ENCODE data around the gene RNF121.
"Not testable (repeated sequence)": the region's sequence is repeated elsewhere in the genome, so short reads cannot be mapped to it uniquely, and the experiment has no call there.

RNF121 gene

DNA sequence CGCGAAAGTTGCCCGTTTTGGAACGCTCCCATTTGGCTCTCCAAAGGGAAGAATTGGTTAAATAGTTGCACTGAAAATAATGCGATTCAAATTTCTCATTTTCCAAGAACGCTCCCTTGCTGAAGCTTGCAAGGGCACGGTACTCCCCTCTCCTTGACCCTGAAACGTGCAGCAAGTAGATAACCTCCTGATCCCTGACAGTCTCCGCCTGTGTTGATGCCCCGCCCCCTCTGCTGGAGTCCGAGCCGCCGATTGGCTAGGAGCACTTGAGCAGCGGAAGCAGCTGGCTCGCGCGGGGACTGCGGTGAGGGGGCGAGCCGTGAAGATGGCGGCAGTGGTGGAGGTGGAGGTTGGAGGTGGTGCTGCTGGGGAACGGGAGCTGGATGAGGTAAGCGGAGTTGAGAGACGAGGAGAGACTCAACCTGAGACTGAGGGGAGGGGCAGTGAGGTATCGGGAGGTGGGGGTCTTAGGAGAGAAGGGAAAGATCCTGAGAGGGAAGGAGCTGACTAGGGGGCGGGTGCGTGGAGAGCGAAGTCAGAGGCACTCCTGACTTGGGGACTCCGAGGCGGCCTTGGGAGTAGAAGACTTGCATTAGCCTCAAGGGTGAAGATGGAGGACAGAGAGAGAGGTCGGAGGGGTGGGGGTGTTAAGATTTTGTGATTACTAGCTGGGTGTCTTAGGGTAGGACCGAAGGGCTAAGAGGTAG, at the start of gene RNF121:
Gene RNF121 (plus strand): TSS at position 310 of the 707 bp plus-strand sequence. CDS start 16 bp downstream, at position 326.
- DNase-seq (ENCODE audit: low read depth): peak; percentile 85

DNA sequence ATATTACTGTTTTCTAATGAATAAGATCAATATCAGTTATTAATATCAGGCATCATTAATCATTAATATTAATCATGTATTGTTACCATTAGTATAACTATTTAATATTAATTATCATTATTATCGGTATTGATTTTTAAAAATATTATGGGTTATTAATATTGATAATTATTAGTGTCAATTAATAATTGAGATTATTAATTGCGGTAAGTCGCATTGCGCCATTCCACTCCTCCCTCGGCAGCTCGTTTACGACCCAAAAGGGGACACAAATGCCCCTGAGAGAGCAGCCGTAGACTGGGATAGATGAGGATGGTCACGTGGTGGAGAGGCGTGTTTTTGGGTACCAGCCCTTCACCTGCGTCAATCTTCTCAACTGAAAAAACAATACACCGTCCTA, 43.0 kb upstream of the RNF121 start:
- DNase-seq (ENCODE audit: low read depth): not testable (repeated sequence)

DNA sequence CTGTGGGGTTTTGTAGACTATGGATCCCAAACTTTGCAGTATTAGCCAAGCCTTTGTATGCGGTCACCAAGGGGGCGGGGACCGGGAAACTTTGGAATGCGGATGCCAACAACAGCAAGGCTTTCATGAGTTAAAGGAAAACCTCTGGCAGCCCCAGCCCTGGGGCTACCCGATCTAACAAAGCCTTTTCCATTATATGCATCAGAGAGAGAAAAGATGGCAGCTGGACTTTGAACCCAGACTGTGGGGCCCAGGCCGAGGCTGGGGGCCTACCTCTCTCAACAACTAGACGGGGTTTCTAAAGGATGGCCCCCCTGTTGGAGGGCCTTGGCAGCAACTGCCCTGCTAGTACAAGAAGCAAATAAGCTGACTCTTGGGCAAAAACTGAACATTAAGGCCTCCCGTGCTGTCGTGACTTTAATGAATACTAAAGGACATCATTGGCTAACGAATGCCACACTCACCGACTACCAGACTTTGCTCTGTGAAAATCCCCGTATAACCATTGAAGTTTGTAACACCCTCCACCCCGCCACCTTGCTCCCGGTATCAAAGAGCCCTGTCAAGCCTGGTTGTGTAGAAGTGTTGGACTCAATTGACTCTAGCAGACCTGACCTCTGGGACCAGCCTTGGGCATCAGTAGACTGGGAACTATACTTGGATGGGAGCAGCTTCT, 40.4 kb upstream of the RNF121 start:
- DNase-seq (ENCODE audit: low read depth): not testable (repeated sequence)

DNA sequence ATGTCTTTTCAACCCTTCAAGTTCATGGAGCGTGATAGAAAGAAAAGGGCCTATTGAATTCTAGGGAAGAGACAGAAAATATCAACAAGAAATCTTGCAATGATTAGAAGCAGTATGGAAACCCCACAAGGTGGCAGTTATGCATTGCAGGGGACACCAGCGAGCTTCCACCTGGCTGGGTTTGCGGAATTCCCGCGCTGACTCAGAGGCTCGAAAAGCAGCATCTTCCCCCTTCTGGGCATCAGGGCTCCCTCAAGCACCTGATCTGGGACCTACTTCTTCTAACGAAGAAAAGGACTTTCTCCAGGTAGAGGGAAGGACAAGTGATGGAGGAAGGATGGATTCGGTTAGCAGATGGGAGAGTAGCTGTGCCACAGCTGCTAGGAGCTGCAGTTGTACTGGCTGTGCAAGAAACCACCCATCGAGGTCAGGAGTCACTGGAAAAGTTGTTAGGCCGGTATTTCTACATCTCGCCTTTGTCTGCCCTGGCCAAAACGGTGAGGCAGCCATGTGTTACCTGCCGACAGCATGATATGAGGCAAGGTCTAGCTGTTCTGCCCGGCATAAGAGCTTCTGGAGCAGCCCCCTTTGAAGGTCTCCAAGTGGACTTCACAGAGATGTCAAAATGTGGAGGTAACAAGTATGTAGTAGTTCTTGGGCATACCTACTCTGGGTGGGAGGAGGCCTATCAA, 39.5 kb upstream of the RNF121 start:
- DNase-seq (ENCODE audit: low read depth): not testable (repeated sequence)

DNA sequence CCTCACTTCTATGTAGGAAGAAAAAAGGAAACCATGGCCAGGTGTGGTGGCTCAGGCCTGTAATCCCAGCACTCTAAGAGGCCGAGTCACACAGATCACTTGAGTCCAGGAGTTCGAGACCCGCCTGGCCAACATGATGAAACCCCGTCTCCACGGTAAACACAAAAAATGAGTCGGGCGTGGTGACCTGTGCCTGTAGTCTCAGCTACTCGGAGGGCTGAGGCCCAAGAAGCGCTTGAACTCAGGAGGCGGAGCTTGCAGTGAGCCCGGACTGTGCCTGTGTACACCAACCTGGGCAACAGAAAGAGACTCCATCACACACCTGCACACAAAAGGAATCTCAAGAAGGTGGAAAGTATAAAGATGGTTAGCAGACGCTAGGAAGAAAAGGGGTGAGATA, 32.9 kb upstream of the RNF121 start:
- no peak for DNase-seq (ENCODE audit: low read depth)

DNA sequence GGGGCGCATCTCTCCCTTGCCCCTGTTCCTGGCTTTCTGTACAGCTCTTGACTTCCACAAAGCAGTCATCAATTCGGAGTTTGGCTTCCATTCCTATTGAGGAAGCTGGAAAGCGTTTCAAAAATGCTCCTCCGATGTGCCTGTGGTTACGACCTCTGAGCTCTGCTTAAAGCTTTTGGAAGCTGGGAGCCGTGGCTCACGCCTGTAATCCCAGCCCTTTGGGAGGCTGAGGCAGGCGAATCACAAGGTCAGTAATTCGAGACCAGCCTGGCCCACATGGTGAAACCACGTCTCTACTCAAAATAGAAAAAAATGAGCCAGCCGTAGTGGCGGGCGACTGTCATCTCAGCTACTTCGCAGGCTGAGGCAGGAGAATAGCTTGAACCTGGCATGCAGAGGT, 27.7 kb upstream of the RNF121 start:
- peak; percentile 57 for DNase-seq (ENCODE audit: low read depth)

DNA sequence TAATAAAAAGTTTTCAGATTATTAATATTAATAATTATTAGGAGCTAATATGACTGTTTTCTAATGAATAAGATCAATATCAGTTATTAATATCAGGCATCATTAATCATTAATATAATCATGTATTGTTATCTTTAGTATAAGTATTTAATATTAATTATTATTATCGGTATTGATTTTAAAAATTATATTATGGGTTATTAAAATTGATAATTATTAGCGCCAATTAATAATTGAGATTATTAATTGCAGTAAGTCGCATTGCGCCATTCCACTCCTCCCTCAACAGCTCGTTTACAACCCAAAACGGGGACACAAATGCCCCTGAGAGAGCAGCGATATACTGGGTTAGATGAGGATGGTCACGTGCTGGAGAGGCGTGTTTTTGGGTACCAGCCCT, 20.6 kb upstream of the RNF121 start:
- no peak for DNase-seq (ENCODE audit: low read depth)

DNA sequence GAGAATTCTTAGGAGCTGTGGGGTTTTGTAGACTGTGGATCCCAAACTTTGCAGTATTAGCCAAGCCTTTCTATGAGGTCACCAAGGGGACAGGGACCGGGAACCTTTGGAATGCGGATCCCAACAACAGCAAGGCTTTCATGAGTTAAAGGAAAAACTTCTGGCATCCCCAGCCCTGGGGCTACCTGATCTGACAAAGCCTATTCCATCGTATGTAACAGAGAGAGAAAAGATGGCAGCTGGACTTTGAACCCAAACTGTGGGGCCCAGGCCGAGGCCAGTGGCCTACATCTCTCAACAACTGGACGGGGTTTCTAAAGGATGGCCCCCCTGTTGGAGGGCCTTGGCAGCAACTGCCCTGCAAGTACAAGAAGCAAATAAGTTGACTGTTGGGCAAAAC, 18.1 kb upstream of the RNF121 start:
- not testable (repeated sequence) for DNase-seq (ENCODE audit: low read depth)

DNA sequence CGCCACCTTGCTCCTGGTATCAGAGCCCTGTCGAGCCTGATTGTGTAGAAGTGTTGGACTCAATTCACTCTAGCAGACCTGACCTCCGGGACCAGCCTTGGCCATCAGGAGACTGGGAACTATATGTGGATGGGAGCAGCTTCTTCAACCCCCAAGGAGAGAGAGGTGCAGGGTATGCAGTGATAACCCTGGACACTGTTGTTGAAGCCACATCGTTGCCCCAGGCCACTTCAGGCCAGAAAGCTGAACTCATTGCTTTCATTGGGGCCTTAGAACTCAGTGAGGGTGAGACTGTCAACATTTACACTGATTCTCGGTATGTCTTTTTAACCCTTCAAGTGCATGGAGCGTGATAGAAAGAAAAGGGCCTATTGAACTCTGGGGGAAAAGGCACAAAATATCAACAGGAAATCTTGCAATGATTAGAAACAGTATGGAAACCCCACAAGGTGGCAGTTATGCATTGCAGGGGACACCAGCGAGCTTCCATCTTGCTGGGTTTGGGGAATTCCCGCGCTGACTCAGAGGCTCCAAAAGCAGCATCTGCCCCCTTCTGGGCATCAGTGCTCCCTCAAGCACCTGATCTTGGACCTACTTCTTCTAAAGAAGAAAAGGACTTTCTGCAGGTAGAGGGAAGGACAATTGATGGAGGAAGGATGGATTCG, 17.4 kb upstream of the RNF121 start:
- DNase-seq (ENCODE audit: low read depth): not testable (repeated sequence)

DNA sequence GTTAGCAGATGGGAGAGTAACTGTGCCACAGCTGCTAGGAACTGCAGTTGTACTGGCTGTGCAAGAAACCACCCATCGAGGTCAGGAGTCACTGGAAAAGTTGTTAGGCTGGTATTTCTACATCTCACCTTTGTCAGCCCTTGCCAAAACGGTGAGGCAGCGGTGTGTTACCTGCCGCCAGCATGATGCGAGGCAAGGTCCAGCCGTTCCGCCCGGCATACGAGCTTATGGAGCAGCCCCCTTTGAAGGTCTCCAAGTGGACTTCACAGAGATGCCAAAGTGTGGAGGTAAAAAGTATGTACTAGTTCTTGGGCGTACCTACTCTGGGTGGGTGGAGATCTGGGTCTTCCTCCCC, 16.9 kb upstream of the RNF121 start:
- DNase-seq (ENCODE audit: low read depth): not testable (repeated sequence)

DNA sequence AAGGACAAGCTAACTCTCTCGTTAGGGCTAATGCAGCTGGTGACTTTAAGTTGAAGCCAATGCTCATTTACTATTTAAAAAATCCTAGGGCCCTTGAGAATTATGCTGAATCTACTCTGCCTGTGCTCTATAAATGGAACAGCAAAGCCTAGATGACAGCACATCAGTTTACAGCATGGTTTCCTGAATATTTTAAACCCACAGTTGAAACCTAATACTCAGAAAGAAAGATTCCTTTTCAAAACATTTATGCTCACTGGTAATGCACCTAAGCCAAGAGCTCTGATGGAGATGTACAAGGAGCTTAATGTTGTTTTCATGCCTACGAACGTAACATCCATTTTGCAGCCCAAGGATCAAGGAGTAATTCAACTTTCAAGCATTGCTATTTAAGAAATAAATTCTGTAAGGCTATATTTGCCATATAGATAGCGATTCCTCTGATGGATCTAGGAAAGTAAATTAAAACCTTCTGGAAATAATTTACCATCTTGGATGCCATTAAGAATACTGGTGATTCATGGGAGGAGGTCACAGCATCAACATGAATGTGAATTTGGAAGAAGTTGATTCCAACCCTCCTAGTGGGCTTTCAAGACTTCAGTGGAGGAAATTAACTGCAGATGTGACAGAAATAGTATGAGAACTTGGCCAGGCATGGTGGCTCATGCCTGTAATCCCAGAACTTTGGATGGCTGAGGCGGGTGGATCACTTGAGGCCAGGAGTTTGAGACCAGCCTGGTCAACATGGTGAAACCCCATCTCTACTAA, 14.9 kb upstream of the RNF121 start:
- DNase-seq (ENCODE audit: low read depth): peak; percentile 81

DNA sequence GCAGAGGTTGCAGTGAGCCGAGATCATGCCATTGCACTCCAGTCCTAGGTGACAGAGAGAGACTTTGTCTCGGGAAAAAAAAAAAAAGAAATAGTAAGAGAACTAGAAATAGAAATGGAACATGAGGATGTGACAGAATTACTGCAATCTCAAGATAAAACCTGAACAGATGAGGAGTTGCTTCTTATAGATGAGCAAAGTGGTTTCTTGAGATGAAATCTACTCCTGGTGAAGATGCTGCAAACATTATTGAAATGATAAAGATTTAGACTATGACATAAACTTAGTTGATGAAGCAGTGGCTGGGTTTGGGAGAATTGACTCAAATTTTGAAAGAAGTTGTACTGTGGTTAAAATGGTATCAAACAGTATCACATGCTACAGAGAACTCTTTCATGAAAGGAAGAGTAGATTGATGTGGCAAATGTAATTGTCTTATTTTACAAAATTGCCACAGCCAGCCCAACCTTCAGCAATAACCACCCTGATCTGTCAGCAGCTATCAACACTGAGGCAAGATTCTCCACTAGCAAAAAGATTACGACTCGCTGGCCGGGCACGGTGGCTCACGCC, 14.1 kb upstream of the RNF121 start:
- DNase-seq (ENCODE audit: low read depth): no peak

DNA sequence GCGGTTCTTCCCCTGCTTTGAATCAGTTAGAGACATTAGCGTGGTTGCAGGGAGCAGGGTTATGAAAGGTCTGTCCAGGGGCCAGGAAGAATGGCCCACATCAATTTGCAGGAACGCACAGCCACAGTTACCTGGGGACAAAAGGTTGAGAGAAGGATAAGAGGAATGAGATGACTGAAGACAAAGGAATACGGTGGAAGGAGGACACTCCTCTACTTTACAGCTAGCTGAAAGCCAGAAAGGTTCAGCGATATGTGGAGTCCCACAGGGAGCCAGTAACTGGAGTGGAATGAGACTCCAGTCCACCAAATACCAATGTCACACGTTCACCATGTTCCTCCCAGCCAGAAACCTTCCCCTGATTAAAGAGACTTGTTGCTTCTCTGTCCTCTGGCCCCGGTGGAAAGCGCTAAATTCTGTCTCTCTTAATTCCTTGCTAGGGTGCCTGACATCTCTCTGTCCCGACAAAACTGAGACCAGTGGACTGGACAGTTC, 11.2 kb upstream of the RNF121 start:
- no peak for DNase-seq (ENCODE audit: low read depth)

DNA sequence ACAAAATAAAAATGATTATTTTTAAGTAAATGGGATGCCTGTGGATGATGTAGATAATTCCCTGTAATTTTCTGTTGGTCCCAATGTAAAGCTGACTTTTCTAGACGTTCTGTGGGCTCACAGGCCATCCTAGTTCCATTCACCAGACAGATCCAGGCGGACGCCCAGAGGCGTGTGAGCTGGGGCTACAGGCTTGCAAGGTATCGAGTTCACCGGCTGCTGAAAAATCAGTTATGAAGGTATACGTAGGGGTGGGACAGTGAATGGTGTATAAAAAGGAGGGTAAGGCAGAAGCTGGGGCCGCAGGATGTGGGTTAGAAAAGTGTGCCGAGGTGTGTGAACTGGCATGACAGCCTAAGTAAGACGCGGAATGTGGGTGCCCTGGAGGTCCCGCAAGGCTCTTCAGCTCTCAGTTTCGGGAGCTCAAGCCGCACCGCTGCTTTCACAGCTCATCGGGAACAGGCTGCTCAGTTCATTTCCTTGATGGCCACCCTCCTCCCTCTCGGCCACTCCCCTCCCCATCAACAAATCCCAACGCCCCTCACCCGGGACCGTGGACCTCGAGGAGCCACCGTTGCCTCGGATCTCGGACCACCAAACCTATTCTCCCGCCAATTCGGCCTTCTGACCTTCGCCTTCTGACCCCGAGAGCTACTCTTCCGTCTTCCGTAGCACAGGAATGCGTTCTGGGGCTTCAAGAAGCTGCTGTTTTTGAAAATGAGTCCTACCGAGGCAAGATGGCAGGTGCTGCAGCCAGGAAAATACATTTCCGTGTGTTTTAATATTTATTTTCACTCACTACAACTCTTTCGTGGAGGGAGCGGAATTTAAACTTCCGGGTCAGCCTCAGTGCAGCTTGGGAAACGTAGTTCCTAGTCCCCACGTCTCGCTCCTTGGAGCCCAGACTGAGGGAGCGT, 768 bp upstream of the RNF121 start, which contains the start of gene XNDC1N:
Gene XNDC1N (minus strand): TSS at position 775 of the 917 bp plus-strand sequence. CDS start 5,241 bp downstream, outside the sequence.
- DNase-seq (ENCODE audit: low read depth): peak; percentile 58

DNA sequence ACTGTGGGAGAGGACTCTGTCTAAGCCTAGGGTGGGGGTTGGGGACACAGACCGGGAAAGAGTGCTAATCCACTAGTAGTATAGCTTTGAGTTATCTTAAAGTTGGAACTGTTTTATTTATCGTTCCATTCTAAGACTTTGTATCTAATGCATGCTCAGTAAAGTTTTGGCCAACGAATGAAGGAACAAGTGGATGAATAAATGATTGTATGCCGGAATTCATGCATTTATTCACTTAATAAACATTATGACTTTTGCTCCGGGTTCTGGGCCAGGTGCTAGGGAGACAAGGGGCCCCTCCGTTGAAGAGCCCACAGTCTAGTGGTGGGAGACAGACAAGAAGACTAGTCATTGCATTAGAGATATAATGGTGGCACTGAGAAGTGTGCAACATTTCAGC, 645 bp downstream of the RNF121 start:
- no peak for DNase-seq (ENCODE audit: low read depth)

DNA sequence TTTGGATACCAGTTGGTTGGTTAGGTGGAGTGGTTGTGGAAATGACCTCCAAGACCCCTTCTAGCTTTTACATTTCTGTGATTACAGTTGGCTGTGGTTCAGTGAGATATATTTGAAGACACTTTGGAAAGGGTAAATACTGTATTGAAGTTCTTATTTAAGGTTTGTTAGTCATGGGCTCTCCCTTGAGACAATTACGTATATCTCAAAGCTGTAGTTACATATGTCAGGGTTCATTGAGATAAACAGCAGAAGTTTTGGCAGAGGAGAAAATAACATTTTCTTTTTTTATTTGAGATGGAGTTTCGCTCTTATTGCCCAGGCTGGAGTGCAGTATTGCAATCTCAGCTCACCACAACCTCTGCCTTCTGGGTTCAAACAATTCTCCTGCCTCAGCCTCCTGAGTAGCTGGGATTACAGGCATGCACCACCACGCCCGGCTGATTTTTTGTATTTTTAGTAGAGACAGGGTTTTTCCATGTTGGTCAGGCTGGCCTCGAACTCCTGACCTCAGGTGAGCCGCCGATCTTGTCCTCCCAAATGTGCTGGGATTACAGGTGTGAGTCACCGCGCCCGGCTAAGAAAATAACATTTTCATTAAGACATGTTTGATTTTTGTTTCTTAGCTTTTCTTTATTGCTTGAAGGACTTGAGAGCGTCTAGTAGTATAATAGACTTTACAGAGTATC, 1.9 kb downstream of the RNF121 start:
- DNase-seq (ENCODE audit: low read depth): no peak

DNA sequence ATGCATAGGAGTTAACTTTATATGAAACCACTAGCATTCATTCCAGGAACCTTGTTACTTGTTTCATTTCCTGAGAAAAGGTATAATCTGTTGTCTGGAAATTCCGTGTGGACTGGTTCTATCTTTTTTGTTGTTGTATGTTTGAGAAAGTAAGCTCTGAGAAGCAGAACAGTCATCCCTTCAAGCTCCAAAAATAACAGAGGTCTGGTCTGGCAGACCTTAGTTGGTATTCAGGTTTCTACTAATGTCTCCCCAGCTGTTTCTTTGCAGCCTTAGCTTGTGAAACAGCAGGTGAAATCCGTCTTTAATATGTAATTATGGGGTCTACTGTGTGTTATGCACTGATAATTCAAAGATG, 2.4 kb downstream of the RNF121 start:
- no peak for DNase-seq (ENCODE audit: low read depth)

DNA sequence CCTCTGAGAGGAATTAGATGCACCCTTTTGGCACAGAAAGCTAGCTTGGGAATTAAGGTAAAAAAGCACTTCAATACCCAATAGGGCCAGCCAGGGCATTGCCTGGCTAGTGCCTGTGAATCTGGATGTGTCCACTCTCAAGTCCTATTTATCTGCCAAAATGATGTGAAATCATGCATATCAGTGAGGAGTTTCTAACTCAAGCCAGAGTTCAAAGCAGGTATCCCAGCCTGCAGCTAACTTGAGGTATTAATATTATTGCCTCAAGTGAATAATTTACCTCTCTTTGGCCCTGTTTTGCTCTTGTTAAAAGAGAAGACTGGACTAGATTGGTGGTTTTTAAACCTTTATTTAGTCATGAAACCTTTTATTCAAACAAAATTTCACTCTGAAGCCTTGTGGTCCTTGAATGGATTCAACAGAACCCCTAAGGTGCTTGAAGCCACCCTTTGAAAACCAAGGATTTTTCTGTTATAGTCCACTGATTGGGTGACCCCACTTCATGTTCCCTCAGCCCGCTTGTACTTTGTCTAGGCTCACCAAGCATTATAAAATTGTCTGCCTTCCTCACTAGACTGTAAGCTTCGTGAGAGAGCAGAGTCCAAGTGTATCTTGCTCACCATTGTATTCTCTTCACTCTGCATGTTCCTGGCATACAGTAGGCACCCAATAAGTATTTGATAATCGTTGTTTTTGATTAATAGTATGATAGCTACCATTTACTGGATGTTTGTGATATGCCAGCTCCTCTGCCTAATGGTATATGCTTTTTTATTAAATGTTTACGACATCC, 4.5 kb downstream of the RNF121 start:
- no peak for DNase-seq (ENCODE audit: low read depth)

DNA sequence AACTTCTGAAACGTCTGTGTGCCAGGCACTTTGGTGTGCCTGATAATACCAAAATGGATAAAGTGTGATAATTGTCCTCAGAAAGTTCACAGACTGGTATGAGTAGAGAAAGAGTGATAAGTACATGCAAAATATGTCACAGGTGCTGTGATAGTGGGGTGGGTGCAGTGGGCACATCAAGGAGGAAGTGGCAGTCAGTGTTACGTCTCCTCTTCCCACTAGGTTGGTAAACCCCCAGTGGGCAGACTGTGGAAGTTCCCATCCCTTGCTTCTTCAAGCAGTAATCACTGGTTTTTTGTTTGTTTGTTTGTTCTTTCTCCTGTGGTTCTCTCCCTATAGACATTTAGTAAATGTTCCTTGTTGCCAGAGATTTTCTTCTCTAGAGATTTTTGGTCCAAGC, 5.4 kb downstream of the RNF121 start:
- DNase-seq (ENCODE audit: low read depth): no peak
